Naive thymus-derived CD4-positive, alpha-beta T cell (primary cell): Measurements from ENCODE around the gene PDP2. TPM values are rescaled to one million over a fixed set of nuclear protein-coding genes. Genes with fewer than 3 reads are reported as not detected.

Experiments
- ATAC-seq: fragments of 150-1000 bp; cut with Tn5 transposase; 2 replicates; pipeline ENCODE4 v1.10.0; 2021; ENCODE audit warnings: mild to moderate bottlenecking, moderate library complexity
- CTCF ChIA-PET: fragments of 350-600 bp; sonication (Branson Sonifier 250); formaldehyde crosslinking; loops from one replicate; lab custom pipeline; 2021; ENCODE audit warnings: antibody characterized with exemption; lab: Charles Lee
- POLR2A ChIA-PET: fragments of 350-600 bp; sonication (Branson Sonifier 250); formaldehyde crosslinking; loops from one replicate; lab custom pipeline; 2021; ENCODE audit warnings: antibody characterized with exemption, inconsistent platforms; lab: Charles Lee
- DNase-seq, 9 donors: peaks; one replicate each; pipeline versions ENCODE4 v3.0.0 to v3.0.0-alpha.2; 2020 to 2022; ENCODE audit warnings: mixed read lengths in 1 of 9
- H3K27ac ChIP-seq: one replicate; pipeline ENCODE4 v1.7.0; 2013; ENCODE audit warnings: mild to moderate bottlenecking, low read depth, low read length, moderate library complexity
- H3K27me3 ChIP-seq, 2 donors: one replicate each; pipeline ENCODE4 v1.7.0; 2013; ENCODE audit warnings: low read length in 2 of 2, mild to moderate bottlenecking in 2 of 2, moderate library complexity in 2 of 2; ENCODE audit not compliant: control insufficient read depth in 2 of 2, insufficient read depth in 2 of 2
- H3K36me3 ChIP-seq, 3 experiments: 1 replicate in 2 of 3; 2 replicates in 1 of 3; pipeline ENCODE4 v1.7.0; 2013; ENCODE audit warnings: low read length in 3 of 3, mild to moderate bottlenecking in 3 of 3, moderate library complexity in 1 of 3; ENCODE audit not compliant: insufficient read depth in 3 of 3, control insufficient read depth in 2 of 3
- H3K4me1 ChIP-seq, 2 donors: one replicate each; pipeline ENCODE4 v1.7.0; 2013; ENCODE audit warnings: low read length in 2 of 2, mild to moderate bottlenecking in 2 of 2, moderate library complexity in 1 of 2; ENCODE audit not compliant: control insufficient read depth in 2 of 2, insufficient read depth in 2 of 2
- H3K4me3 ChIP-seq: 2 replicates; pipeline ENCODE4 v1.7.0; 2013; ENCODE audit warnings: mild to moderate bottlenecking, low read length
- H3K9me3 ChIP-seq, 3 experiments: 1 replicate in 2 of 3; 2 replicates in 1 of 3; pipeline ENCODE4 v1.7.0; 2013; ENCODE audit warnings: low read length in 3 of 3; ENCODE audit not compliant: control insufficient read depth in 2 of 3
- H3K27ac Mint-ChIP-seq, 9 donors: one replicate each; pipeline ENCODE4 v1.8.0; 2020 to 2022; ENCODE audit warnings: mixed read lengths in 9 of 9, mild to moderate bottlenecking in 8 of 9, moderate library complexity in 5 of 9, inconsistent platforms in 2 of 9
- H3K27me3 Mint-ChIP-seq, 5 donors: one replicate each; pipeline ENCODE4 v1.8.0; 2021 to 2022; ENCODE audit warnings: mixed read lengths in 5 of 5, mild to moderate bottlenecking in 1 of 5
- H3K36me3 Mint-ChIP-seq, 5 donors: one replicate each; pipeline ENCODE4 v1.8.0; 2020 to 2022; ENCODE audit warnings: mixed read lengths in 5 of 5, mild to moderate bottlenecking in 3 of 5, inconsistent platforms in 1 of 5
- H3K4me1 Mint-ChIP-seq, 7 donors: one replicate each; pipeline ENCODE4 v1.8.0; 2020 to 2022; ENCODE audit warnings: mixed read lengths in 7 of 7, mild to moderate bottlenecking in 3 of 7, inconsistent platforms in 1 of 7
- H3K4me3 Mint-ChIP-seq, 10 donors: one replicate each; pipeline ENCODE4 v1.8.0; 2020 to 2022; ENCODE audit warnings: mild to moderate bottlenecking in 10 of 10, mixed read lengths in 10 of 10, moderate library complexity in 6 of 10, inconsistent platforms in 2 of 10
- H3K9me3 Mint-ChIP-seq, 11 donors: one replicate each; pipeline ENCODE4 v1.8.0; 2020 to 2022; ENCODE audit warnings: mixed read lengths in 11 of 11, mild to moderate bottlenecking in 4 of 11, inconsistent platforms in 1 of 11, moderate library complexity in 1 of 11
- intact Hi-C, 2 donors: fragments of 100-400 bp; cut with micrococcal nuclease; formaldehyde crosslinking; loops; one replicate each; pipeline ENCODE4 v1.15.1; 2023
- polyA plus RNA-seq, 2 donors: library from polyadenylated mRNA; unstranded; fragments of 300-500 nt; fragmentation: Illumina TruSeq; gene quantifications; one replicate each; pipeline ENCODE4 v1.2.3, GENCODE V29; 2021
- total RNA-seq, 6 experiments: library from RNA in 5 of 6; stranded (reverse) in 5 of 6; gene quantifications; 1 replicate in 5 of 6; 2 replicates in 1 of 6; pipeline ENCODE4 v1.2.3 and lab custom pipeline; 2021 to 2026

PDP2 gene
- total and polyA plus RNA-seq, 7 experiments from 2014 or later: 1.6 to 24.0 (median 6.5) TPM

- Histone ChIP-seq H3K27me3 (no peaks in the 10 kb centered on the region), H3K4me1 (peaks cover 0 to 3% of the 10 kb centered on the region in 2 donors), H3K27ac (no peak overlapping the region), H3K36me3 (peaks cover 0 to 14% (median 0%) of the 10 kb centered on the region in 3 experiments), H3K9me3 (no peaks in the 10 kb centered on the region), H3K4me3 (no peak overlapping the region)
- intact Hi-C loops: loop anchor here in 1 of 2 donors (10.0 kb wide), 1 partner anchor 124 kb away; no protein-coding TSS in a partner anchor
- no peaks in the 10 kb centered on the region for H3K27me3 Mint-ChIP-seq
- H3K36me3 Mint-ChIP-seq: peaks cover 0 to 7% (median 0%) of the 10 kb centered on the region in 5 donors
- ChIA-PET POLR2A (no interaction called here), CTCF (interaction anchor here (0.7 to 1.3 kb wide), 2 partner anchors 13 to 18 kb away, joined by 3 read pairs; no protein-coding TSS in a partner anchor)
- no peak overlapping the region for H3K4me3 Mint-ChIP-seq
- peaks cover 8 to 50% (median 28%) of the 10 kb centered on the region in 7 donors for H3K4me1 Mint-ChIP-seq
- ATAC-seq (no peak), DNase-seq (no peak)
- peak overlapping the region in 3 of 9 donors; percentile 28 to 46 (median 32) for H3K27ac Mint-ChIP-seq
- peaks cover 0 to 2% (median 0%) of the 10 kb centered on the region in 11 donors for H3K9me3 Mint-ChIP-seq
Observed at GRCh38 chr16:66890799-66891198, 10.5 kb downstream of the PDP2 start.

- DNase-seq: no peak
- H3K27ac Mint-ChIP-seq: peak overlapping the region in 2 of 9 donors; percentile 32 to 53
- CTCF ChIA-PET: interaction anchor here (1.3 kb wide), 1 partner anchor 19 kb away, joined by 3 read pairs; no protein-coding TSS in a partner anchor
Observed at GRCh38 chr16:66891360-66891759, 11.0 kb downstream of the PDP2 start.

GRCh38 chr16:66891797-66892196 is 11.5 kb downstream of the PDP2 start:
- Mint-ChIP-seq H3K4me3 (no peak overlapping the region), H3K27ac (no peak overlapping the region), H3K36me3 (peaks cover 0 to 7% (median 0%) of the 10 kb centered on the region in 5 donors), H3K9me3 (peaks cover 0 to 2% (median 0%) of the 10 kb centered on the region in 11 donors), H3K27me3 (no peaks in the 10 kb centered on the region), H3K4me1 (peaks cover 6 to 42% (median 21%) of the 10 kb centered on the region in 7 donors)
- ATAC-seq: no peak
- Histone ChIP-seq H3K27me3 (no peaks in the 10 kb centered on the region), H3K4me3 (no peak overlapping the region), H3K36me3 (peaks cover 0 to 6% (median 0%) of the 10 kb centered on the region in 3 experiments), H3K27ac (no peak overlapping the region), H3K4me1 (peaks cover 0 to 3% of the 10 kb centered on the region in 2 donors), H3K9me3 (no peaks in the 10 kb centered on the region)
- ChIA-PET POLR2A (interaction anchor here (0.7 to 1.3 kb wide), 2 partner anchors 11 to 20 kb away, joined by 3 to 4 read pairs; no protein-coding TSS in a partner anchor), CTCF (interaction anchor here (0.6 to 1.2 kb wide), 5 partner anchors 19 to 116 kb away, joined by 3 to 4 read pairs (median 3); no protein-coding TSS in a partner anchor)
- DNase-seq: no peak
- intact Hi-C loops: loop anchor here in 1 of 2 donors (10.0 kb wide), 1 partner anchor 123 kb away; no protein-coding TSS in a partner anchor

More at GRCh38 chr16:66891360-66891759, 11.0 kb downstream of the PDP2 start:
- Histone ChIP-seq H3K36me3 (peaks cover 0 to 10% (median 0%) of the 10 kb centered on the region in 3 experiments), H3K27me3 (no peaks in the 10 kb centered on the region), H3K27ac (no peak overlapping the region), H3K4me3 (no peak overlapping the region), H3K9me3 (no peaks in the 10 kb centered on the region), H3K4me1 (peaks cover 0 to 3% of the 10 kb centered on the region in 2 donors)
- ATAC-seq: no peak
- Mint-ChIP-seq H3K27me3 (no peaks in the 10 kb centered on the region), H3K4me3 (no peak overlapping the region), H3K9me3 (peaks cover 0 to 2% (median 0%) of the 10 kb centered on the region in 11 donors), H3K4me1 (peaks cover 6 to 46% (median 25%) of the 10 kb centered on the region in 7 donors), H3K36me3 (peaks cover 0 to 7% (median 0%) of the 10 kb centered on the region in 5 donors)
- POLR2A ChIA-PET: no interaction called here
- intact Hi-C loops: loop anchor here in 1 of 2 donors (10.0 kb wide), 1 partner anchor 123 kb away; no protein-coding TSS in a partner anchor

- peaks cover 0 to 4% (median 0%) of the 10 kb centered on the region in 3 experiments for H3K36me3 ChIP-seq
- H3K4me1 Mint-ChIP-seq: peaks cover 0 to 28% (median 12%) of the 10 kb centered on the region in 7 donors
- H3K9me3 Mint-ChIP-seq: peaks cover 0 to 2% (median 0%) of the 10 kb centered on the region in 11 donors
- H3K4me3 Mint-ChIP-seq: no peak overlapping the region
- H3K36me3 Mint-ChIP-seq: peaks cover 0 to 5% (median 0%) of the 10 kb centered on the region in 5 donors
- no peaks in the 10 kb centered on the region for H3K9me3 ChIP-seq
- DNase-seq (no peak), ATAC-seq (no peak)
- intact Hi-C loops: loop anchor here in 1 of 2 donors (10.0 kb wide), 1 partner anchor 121 kb away; no protein-coding TSS in a partner anchor
- H3K4me1 ChIP-seq: peaks cover 0 to 3% of the 10 kb centered on the region in 2 donors
- no peak overlapping the region for H3K27ac ChIP-seq
- ChIA-PET POLR2A (no interaction called here), CTCF (no interaction called here)
- H3K27ac Mint-ChIP-seq: peak overlapping the region in 1 of 9 donors; percentile 69
- no peaks in the 10 kb centered on the region for H3K27me3 Mint-ChIP-seq
- H3K27me3 ChIP-seq: no peaks in the 10 kb centered on the region
- H3K4me3 ChIP-seq: no peak overlapping the region
Observed at GRCh38 chr16:66894055-66894454, 13.7 kb downstream of the PDP2 start.

- Mint-ChIP-seq H3K9me3 (peaks cover 0 to 2% (median 0%) of the 10 kb centered on the region in 11 donors), H3K27ac (peak overlapping the region in 1 of 9 donors; percentile 71), H3K27me3 (no peaks in the 10 kb centered on the region), H3K4me3 (no peak overlapping the region), H3K4me1 (peaks cover 0 to 28% (median 12%) of the 10 kb centered on the region in 7 donors), H3K36me3 (peaks cover 0 to 5% (median 0%) of the 10 kb centered on the region in 5 donors)
- Histone ChIP-seq H3K4me3 (no peak overlapping the region), H3K27me3 (no peaks in the 10 kb centered on the region), H3K4me1 (peaks cover 0 to 3% of the 10 kb centered on the region in 2 donors), H3K27ac (no peak overlapping the region), H3K36me3 (no peaks in the 10 kb centered on the region), H3K9me3 (no peaks in the 10 kb centered on the region)
- POLR2A ChIA-PET: no interaction called here
- ATAC-seq: peak; percentile 90
- peak; percentile 22 to 63 (median 51) for DNase-seq
- CTCF ChIA-PET: interaction anchor here (0.7 to 1.5 kb wide), 3 partner anchors 22 to 27 kb away, joined by 3 to 4 read pairs (median 4); partner anchors contain the start of gene CDH16
- intact Hi-C loops: loop anchor here (1.0 to 10.0 kb wide), 4 partner anchors 30 to 120 kb away; partner anchors contain the start of gene RRAD (in 1 of the 2)
Observed at GRCh38 chr16:66894948-66895688, 14.8 kb downstream of the PDP2 start.

GRCh38 chr16:66895689-66895979 is 15.3 kb downstream of the PDP2 start:
- POLR2A ChIA-PET: no interaction called here
- peaks cover 0 to 5% (median 0%) of the 10 kb centered on the region in 5 donors for H3K36me3 Mint-ChIP-seq
- peak overlapping the region in 3 of 9 donors; percentile 34 to 56 (median 51) for H3K27ac Mint-ChIP-seq

More at GRCh38 chr16:66895689-66895979, 15.3 kb downstream of the PDP2 start:
- CTCF ChIA-PET: interaction anchor here (0.7 to 1.5 kb wide), 3 partner anchors 23 to 28 kb away, joined by 3 to 4 read pairs (median 4); partner anchors contain the start of gene CDH16
- ATAC-seq (no peak), DNase-seq (no peak)
- Histone ChIP-seq H3K36me3 (no peaks in the 10 kb centered on the region), H3K4me3 (no peak overlapping the region), H3K27ac (no peak overlapping the region), H3K9me3 (no peaks in the 10 kb centered on the region), H3K4me1 (peaks cover 0 to 3% of the 10 kb centered on the region in 2 donors), H3K27me3 (no peaks in the 10 kb centered on the region)
- no peaks in the 10 kb centered on the region for H3K27me3 Mint-ChIP-seq
- no peak overlapping the region for H3K4me3 Mint-ChIP-seq
- intact Hi-C loops: loop anchor here (1.0 to 10.0 kb wide), 4 partner anchors 30 to 119 kb away; partner anchors contain the start of gene RRAD (in 1 of the 2)
- peaks cover 0 to 28% (median 12%) of the 10 kb centered on the region in 7 donors for H3K4me1 Mint-ChIP-seq
- H3K9me3 Mint-ChIP-seq: peaks cover 0 to 2% (median 0%) of the 10 kb centered on the region in 11 donors
